ENCODE measurements around the gene FKBP4.

DNA sequence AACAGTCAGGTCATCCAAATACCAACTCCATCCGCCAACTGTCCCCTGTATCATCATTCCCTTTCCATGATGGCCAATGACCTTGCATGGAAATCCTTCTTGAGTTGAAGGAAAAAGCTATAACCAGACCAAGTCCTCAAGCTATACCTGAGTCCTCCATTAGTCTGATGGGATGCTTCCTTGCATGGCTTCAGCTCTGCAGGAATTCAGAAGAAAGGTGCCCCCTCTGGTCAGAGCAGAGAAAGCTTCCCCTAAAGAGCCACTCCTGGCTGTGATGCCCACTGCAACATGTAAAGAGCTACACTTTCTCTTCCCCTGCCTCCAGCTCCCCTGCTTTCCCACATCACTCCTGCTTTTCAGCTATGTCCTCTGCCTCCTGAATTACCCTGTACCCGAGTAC lies 43.1 kb upstream of the FKBP4 start:
- no peak for TF ChIP-seq HDAC6 (IDR thresholded peaks at IDR 0.05; ENCODE audit: low read depth, low read length)
- no peak; the same call in 1 of the 2 replicates for TF ChIP-seq YY1 (IDR thresholded peaks at IDR 0.05; ENCODE audit: low read depth, low read length)
- TF ChIP-seq, protein P1, sequence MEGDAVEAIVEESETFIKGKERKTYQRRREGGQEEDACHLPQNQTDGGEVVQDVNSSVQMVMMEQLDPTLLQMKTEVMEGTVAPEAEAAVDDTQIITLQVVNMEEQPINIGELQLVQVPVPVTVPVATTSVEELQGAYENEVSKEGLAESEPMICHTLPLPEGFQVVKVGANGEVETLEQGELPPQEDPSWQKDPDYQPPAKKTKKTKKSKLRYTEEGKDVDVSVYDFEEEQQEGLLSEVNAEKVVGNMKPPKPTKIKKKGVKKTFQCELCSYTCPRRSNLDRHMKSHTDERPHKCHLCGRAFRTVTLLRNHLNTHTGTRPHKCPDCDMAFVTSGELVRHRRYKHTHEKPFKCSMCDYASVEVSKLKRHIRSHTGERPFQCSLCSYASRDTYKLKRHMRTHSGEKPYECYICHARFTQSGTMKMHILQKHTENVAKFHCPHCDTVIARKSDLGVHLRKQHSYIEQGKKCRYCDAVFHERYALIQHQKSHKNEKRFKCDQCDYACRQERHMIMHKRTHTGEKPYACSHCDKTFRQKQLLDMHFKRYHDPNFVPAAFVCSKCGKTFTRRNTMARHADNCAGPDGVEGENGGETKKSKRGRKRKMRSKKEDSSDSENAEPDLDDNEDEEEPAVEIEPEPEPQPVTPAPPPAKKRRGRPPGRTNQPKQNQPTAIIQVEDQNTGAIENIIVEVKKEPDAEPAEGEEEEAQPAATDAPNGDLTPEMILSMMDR (IDR thresholded peaks at IDR 0.05; ENCODE audit: control extremely low read depth in 1 of 3, insufficient read depth in 1 of 3, low read depth in 1 of 3, low read length in 3 of 3), result peak; percentile 41 to 65 (median 64)
- no peak for TF ChIP-seq POLR2AphosphoS5 (IDR thresholded peaks at IDR 0.05; ENCODE audit: low read depth, low read length)
- TF ChIP-seq EGR1 (IDR thresholded peaks at IDR 0.05; ENCODE audit: borderline replicate concordance, low read depth, low read length), result no peak
- TF ChIP-seq MAX (IDR thresholded peaks at IDR 0.05), result no peak
- TF ChIP-seq POLR2A (IDR thresholded peaks at IDR 0.05; ENCODE audit: control extremely low read depth in 1 of 2, low read depth in 2 of 2, low read length in 2 of 2), result no peak
- no peak for TF ChIP-seq E2F6 (IDR thresholded peaks at IDR 0.05)
